Measurements from ENCODE around the gene ACTR2. TPM values are rescaled to one million over a fixed set of nuclear protein-coding genes. Genes with fewer than 3 reads are reported as not detected.

Gene ACTR2
- total and polyA plus RNA-seq, 2 of the 13 experiments (the other 11 are each of a cell fraction or from before 2014, with no cell fraction given), result 51.2 to 100 TPM

- TF ChIP-seq GMEB1 (CRISPR knock-in tag; IDR thresholded peaks at IDR 0.05; ENCODE audit: borderline replicate concordance), result no peak
- peak; percentile 39; the same call in 1 of the 2 replicates for TF ChIP-seq NFKB2 (CRISPR knock-in tag; IDR thresholded peaks at IDR 0.05; ENCODE audit: borderline replicate concordance)
- TF ChIP-seq CREB1 (IDR thresholded peaks at IDR 0.05), result no peak
- no peak for TF ChIP-seq CREB1 (CRISPR knock-in tag; IDR thresholded peaks at IDR 0.05)
- TF ChIP-seq, protein P1, sequence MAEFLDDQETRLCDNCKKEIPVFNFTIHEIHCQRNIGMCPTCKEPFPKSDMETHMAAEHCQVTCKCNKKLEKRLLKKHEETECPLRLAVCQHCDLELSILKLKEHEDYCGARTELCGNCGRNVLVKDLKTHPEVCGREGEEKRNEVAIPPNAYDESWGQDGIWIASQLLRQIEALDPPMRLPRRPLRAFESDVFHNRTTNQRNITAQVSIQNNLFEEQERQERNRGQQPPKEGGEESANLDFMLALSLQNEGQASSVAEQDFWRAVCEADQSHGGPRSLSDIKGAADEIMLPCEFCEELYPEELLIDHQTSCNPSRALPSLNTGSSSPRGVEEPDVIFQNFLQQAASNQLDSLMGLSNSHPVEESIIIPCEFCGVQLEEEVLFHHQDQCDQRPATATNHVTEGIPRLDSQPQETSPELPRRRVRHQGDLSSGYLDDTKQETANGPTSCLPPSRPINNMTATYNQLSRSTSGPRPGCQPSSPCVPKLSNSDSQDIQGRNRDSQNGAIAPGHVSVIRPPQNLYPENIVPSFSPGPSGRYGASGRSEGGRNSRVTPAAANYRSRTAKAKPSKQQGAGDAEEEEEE (CRISPR knock-in tag; IDR thresholded peaks at IDR 0.05; ENCODE audit: borderline replicate concordance), result no peak
- TF ChIP-seq EZH2 (conservative IDR thresholded peaks at IDR 0.05; ENCODE audit: low read depth, low read length), result no peak
- TF ChIP-seq NFKBIZ (CRISPR knock-in tag; IDR thresholded peaks at IDR 0.05), result no peak
- peak; percentile 95 for TF ChIP-seq FOSL2 (CRISPR knock-in tag; IDR thresholded peaks at IDR 0.05)
- TF ChIP-seq ZBTB1 (CRISPR knock-in tag; IDR thresholded peaks at IDR 0.05; ENCODE audit: borderline replicate concordance), result no peak
- TF ChIP-seq HIVEP1 (CRISPR knock-in tag; IDR thresholded peaks at IDR 0.05), result no peak
- TF ChIP-seq STAT5B (CRISPR knock-in tag; IDR thresholded peaks at IDR 0.05), result no peak
- TF ChIP-seq, protein P2, sequence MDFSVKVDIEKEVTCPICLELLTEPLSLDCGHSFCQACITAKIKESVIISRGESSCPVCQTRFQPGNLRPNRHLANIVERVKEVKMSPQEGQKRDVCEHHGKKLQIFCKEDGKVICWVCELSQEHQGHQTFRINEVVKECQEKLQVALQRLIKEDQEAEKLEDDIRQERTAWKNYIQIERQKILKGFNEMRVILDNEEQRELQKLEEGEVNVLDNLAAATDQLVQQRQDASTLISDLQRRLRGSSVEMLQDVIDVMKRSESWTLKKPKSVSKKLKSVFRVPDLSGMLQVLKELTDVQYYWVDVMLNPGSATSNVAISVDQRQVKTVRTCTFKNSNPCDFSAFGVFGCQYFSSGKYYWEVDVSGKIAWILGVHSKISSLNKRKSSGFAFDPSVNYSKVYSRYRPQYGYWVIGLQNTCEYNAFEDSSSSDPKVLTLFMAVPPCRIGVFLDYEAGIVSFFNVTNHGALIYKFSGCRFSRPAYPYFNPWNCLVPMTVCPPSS (IDR thresholded peaks at IDR 0.05), result no peak
- no peak for TF ChIP-seq NFYC (CRISPR knock-in tag; IDR thresholded peaks at IDR 0.05)
- TF ChIP-seq PITX1 (CRISPR knock-in tag; IDR thresholded peaks at IDR 0.05), result peak; percentile 56; the same call in 1 of the 2 replicates
- TF ChIP-seq SETDB1 (CRISPR knock-in tag; IDR thresholded peaks at IDR 0.05; ENCODE audit: borderline replicate concordance), result 0 out of 2 replicates have a peak, but pooled peaks have one; percentile 43
- no peak for TF ChIP-seq ZNF136 (CRISPR knock-in tag; IDR thresholded peaks at IDR 0.05; ENCODE audit: low read depth)
- TF ChIP-seq ZNF556 (CRISPR knock-in tag; IDR thresholded peaks at IDR 0.05; ENCODE audit: borderline replicate concordance), result no peak
- no peak for TF ChIP-seq ZNF496 (CRISPR knock-in tag; IDR thresholded peaks at IDR 0.05; ENCODE audit: insufficient replicate concordance)
- TF ChIP-seq, protein P3, sequence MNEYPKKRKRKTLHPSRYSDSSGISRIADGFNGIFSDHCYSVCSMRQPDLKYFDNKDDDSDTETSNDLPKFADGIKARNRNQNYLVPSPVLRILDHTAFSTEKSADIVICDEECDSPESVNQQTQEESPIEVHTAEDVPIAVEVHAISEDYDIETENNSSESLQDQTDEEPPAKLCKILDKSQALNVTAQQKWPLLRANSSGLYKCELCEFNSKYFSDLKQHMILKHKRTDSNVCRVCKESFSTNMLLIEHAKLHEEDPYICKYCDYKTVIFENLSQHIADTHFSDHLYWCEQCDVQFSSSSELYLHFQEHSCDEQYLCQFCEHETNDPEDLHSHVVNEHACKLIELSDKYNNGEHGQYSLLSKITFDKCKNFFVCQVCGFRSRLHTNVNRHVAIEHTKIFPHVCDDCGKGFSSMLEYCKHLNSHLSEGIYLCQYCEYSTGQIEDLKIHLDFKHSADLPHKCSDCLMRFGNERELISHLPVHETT (CRISPR knock-in tag; conservative IDR thresholded peaks at IDR 0.05), result no peak
- peak; percentile 29; the same call in 1 of the 2 replicates for TF ChIP-seq TBX2 (CRISPR knock-in tag; IDR thresholded peaks at IDR 0.05; ENCODE audit: borderline replicate concordance)
- no peak; the same call in 1 of the 2 replicates for TF ChIP-seq THAP11 (CRISPR knock-in tag; IDR thresholded peaks at IDR 0.05)
- TF ChIP-seq ISX (CRISPR knock-in tag; conservative IDR thresholded peaks at IDR 0.05), result no peak
- no peak for TF ChIP-seq FOXO1 (CRISPR knock-in tag; IDR thresholded peaks at IDR 0.05)
Measured at GRCh38 chr2:65186093-65186868, 41.4 kb upstream of the ACTR2 start (continued).

All from HepG2 (cell line).